HepG2 (cell line): ENCODE data around the gene IGFBP7. TPM values are rescaled to one million over a fixed set of nuclear protein-coding genes. Genes with fewer than 3 reads are reported as not detected.

Experiments
- ATAC-seq: fragments of 200-7000 bp; cut with Tn5 transposase; 3 replicates; pipeline ENCODE4 v1.9.1; 2020; ENCODE audit warnings: mild to moderate bottlenecking, moderate library complexity
- BruUV-seq: library from RNA; stranded (reverse); fragments of 400-500 nt; replicated peaks from 2 replicates; lab custom pipeline; 2021; lab: Mats Ljungman, UMichigan
- CTCF ChIA-PET: fragments of 300-600 bp; formaldehyde crosslinking; extraction: SDS; loops from one replicate; lab custom pipeline; 2021; ENCODE audit warnings: low total read pairs, inconsistent platforms, low intra/inter-chr PET ratio; lab: Yijun Ruan, JAX
- POLR2A ChIA-PET: fragments of 350-600 bp; sonication (Branson Sonifier 250); formaldehyde crosslinking; loops from one replicate; lab custom pipeline; 2020; ENCODE audit warnings: antibody characterized with exemption, inconsistent platforms; lab: Yijun Ruan, JAX
- DNase-seq: peaks from one replicate; pipeline ENCODE4 v3.0.0-alpha.2; 2015; ENCODE audit warnings: low spot score
- FAIRE-seq: peaks from 3 replicates; lab custom pipeline; 2011; peaks lifted over from hg19 to GRCh38; lab: Jason Lieb, UNC
- H2AFZ ChIP-seq: one replicate; pipeline ENCODE4 v1.6.1; 2011; ENCODE audit warnings: low read length, inconsistent platforms
- H3K27ac ChIP-seq: fragments of 300-600 bp; 3 replicates; pipeline ENCODE4 v1.8.0; 2011; ENCODE audit warnings: mixed run types, mild to moderate bottlenecking, mixed read lengths, low read length, inconsistent platforms; ENCODE audit not compliant: insufficient read depth; ENCODE audit errors: extremely low read length
- H3K27me3 ChIP-seq, 2 experiments: fragments of 200-600 bp in 1 of 2; 2 replicates in 1 of 2; 3 replicates in 1 of 2; pipeline versions ENCODE4 v1.6.0 to v1.8.0; 2011; ENCODE audit warnings: low read length in 2 of 2, mild to moderate bottlenecking in 2 of 2, moderate library complexity in 2 of 2, inconsistent platforms in 1 of 2; ENCODE audit not compliant: insufficient read depth in 2 of 2, control insufficient read depth in 1 of 2
- H3K36me3 ChIP-seq, 2 experiments: fragments of 200-600 bp in 1 of 2; replicated peaks in 1 of 2; 2 replicates in 1 of 2; 3 replicates in 1 of 2; pipeline versions ENCODE4 v1.5.1 to v1.8.0; 2011; ENCODE audit warnings: low read length in 2 of 2, inconsistent platforms in 1 of 2; ENCODE audit not compliant: insufficient read depth in 2 of 2, control insufficient read depth in 1 of 2
- H3K4me1 ChIP-seq: 2 replicates; pipeline ENCODE4 v1.5.1; 2012; ENCODE audit warnings: low read length, inconsistent platforms; ENCODE audit not compliant: insufficient read depth
- H3K4me2 ChIP-seq: 2 replicates; pipeline ENCODE4 v1.6.0; 2011; ENCODE audit warnings: low read depth, low read length, inconsistent platforms
- H3K4me3 ChIP-seq, 3 experiments: fragments of 200-600 bp in 1 of 3; sonication (generic), shearing (Covaris generic) in 1 of 3; replicated peaks in 1 of 3; 2 replicates each; pipeline ENCODE4 v1.5.1; 2011 to 2016; ENCODE audit warnings: low read length in 3 of 3, inconsistent platforms in 2 of 3, low read depth in 2 of 3, mild to moderate bottlenecking in 2 of 3, control low read depth in 1 of 3, mixed read lengths in 1 of 3; ENCODE audit not compliant: insufficient read depth in 1 of 3
- H3K79me2 ChIP-seq: one replicate; pipeline ENCODE4 v1.6.1; 2011; ENCODE audit warnings: low read length, inconsistent platforms; ENCODE audit not compliant: insufficient read depth
- H3K9ac ChIP-seq: 2 replicates; pipeline ENCODE4 v1.6.0; 2011; ENCODE audit warnings: mild to moderate bottlenecking, low read depth, low read length, inconsistent platforms; ENCODE audit not compliant: insufficient read depth
- H3K9me3 ChIP-seq: 2 replicates; pipeline ENCODE4 v1.5.1; 2012; ENCODE audit warnings: mild to moderate bottlenecking, low read length
- H4K20me1 ChIP-seq: 2 replicates; pipeline ENCODE4 v1.6.0; 2011; ENCODE audit warnings: inconsistent platforms, mild to moderate bottlenecking, low read length, moderate library complexity; ENCODE audit not compliant: insufficient read depth
- BATF2 ChIP-seq: sonication (generic); formaldehyde crosslinking; IDR thresholded peaks from 2 replicates; pipeline ENCODE4 v1.8.0; 2022; ENCODE audit warnings: mild to moderate bottlenecking, missing genetic modification reagents, moderate library complexity
- HMGA1 ChIP-seq: sonication (generic); formaldehyde crosslinking; conservative IDR thresholded peaks from 2 replicates; pipeline ENCODE4 v1.4.0; 2020; ENCODE audit warnings: missing genetic modification reagents
- MAFG ChIP-seq: sonication (generic); formaldehyde crosslinking; IDR thresholded peaks from 2 replicates; pipeline ENCODE4 v1.5.1; 2020; ENCODE audit warnings: mild to moderate bottlenecking, missing genetic modification reagents
- RBAK ChIP-seq: sonication (generic); formaldehyde crosslinking; IDR thresholded peaks from 2 replicates; pipeline ENCODE4 v1.5.1; 2020; ENCODE audit warnings: mild to moderate bottlenecking, missing genetic modification reagents
- SNAI1 ChIP-seq: sonication (generic); formaldehyde crosslinking; IDR thresholded peaks from 2 replicates; pipeline ENCODE4 v1.5.0; 2020; ENCODE audit warnings: mild to moderate bottlenecking, missing genetic modification reagents, borderline replicate concordance
- ZNF205 ChIP-seq: IDR thresholded peaks from 2 replicates; pipeline ENCODE4 v1.6.1; 2018; ENCODE audit warnings: missing biosample characterization, missing genetic modification reagents
- WGBS: methylation state at CpG from one replicate; pipeline ENCODE4 v1.1.6; 2017; ENCODE audit warnings: low lambda C conversion rate; 5-methylcytosine and 5-hydroxymethylcytosine counted together
- in situ Hi-C: cut with HindIII; loops from 2 replicates; pipeline ENCODE4 v1.10.0; 2017; ENCODE audit warnings: low pct_unique_long_range_greater_than_20kb; ENCODE audit not compliant: extremely low pct_ligation_motif_present
- intact Hi-C: fragments of 100-400 bp; cut with micrococcal nuclease; formaldehyde crosslinking; loops from one replicate; pipeline ENCODE4 v1.10.0; 2022; ENCODE audit not compliant: unreplicated experiment
- polyA plus RNA-seq, 8 experiments: library from polyadenylated mRNA; depleted of rRNA in 3 of 8; stranded (reverse) in 7 of 8; unstranded in 1 of 8; fragments of >200 nt; fragmentation: Illumina TruSeq in 4 of 8; extraction: Trizol in 4 of 8; gene quantifications; 2 replicates each; pipeline versions ENCODE4 v1.2.1 to v1.2.3, GENCODE V29; 2011 to 2016; ENCODE audit warnings: low read depth in 4 of 8, missing spikeins in 1 of 8, mixed read lengths in 1 of 8; ENCODE audit not compliant: insufficient read depth in 1 of 8
- total RNA-seq, 5 experiments: library from RNA; depleted of rRNA; stranded (reverse); fragments of >200 nt; fragmentation: Illumina TruSeq; extraction: Trizol; gene quantifications; 2 replicates each; pipeline ENCODE4 v1.2.3, GENCODE V29; 2016; ENCODE audit warnings: low read depth in 1 of 5
- TF ChIP-seq, protein P1 (sequence below), 2 experiments: sonication (generic) in 1 of 2; formaldehyde crosslinking in 1 of 2; IDR thresholded peaks; 2 replicates each; pipeline versions ENCODE4 v1.5.1 to v1.6.1; 2011 to 2020; ENCODE audit warnings: borderline replicate concordance in 1 of 2, low read depth in 1 of 2, low read length in 1 of 2, mild to moderate bottlenecking in 1 of 2, missing genetic modification reagents in 1 of 2, moderate library complexity in 1 of 2

IGFBP7 gene
- total and polyA plus RNA-seq, 2 of the 13 experiments (the other 11 are each of a cell fraction or from before 2014, with no cell fraction given): 1.1 to 1.3 TPM

- POLR2A ChIA-PET: no interaction called here
- peaks cover 15% of the 10 kb centered on the region for H3K4me1 ChIP-seq
- intact Hi-C loops: no loop called here
- in situ Hi-C loops: no loop called here
- TF ChIP-seq HMGA1 (CRISPR knock-in tag) (no peak), RBAK (CRISPR knock-in tag) (no peak), MAFG (CRISPR knock-in tag) (no peak), BATF2 (CRISPR knock-in tag) (no peak), ZNF205 (CRISPR knock-in tag) (no peak), SNAI1 (CRISPR knock-in tag) (no peak)
- TF ChIP-seq, protein P1, sequence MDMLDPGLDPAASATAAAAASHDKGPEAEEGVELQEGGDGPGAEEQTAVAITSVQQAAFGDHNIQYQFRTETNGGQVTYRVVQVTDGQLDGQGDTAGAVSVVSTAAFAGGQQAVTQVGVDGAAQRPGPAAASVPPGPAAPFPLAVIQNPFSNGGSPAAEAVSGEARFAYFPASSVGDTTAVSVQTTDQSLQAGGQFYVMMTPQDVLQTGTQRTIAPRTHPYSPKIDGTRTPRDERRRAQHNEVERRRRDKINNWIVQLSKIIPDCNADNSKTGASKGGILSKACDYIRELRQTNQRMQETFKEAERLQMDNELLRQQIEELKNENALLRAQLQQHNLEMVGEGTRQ (IDR thresholded peaks at IDR 0.05; ENCODE audit: low read depth, low read length): no peak
- TF ChIP-seq, protein P1 (CRISPR knock-in tag; IDR thresholded peaks at IDR 0.05; ENCODE audit: borderline replicate concordance): no peak
- no peak for DNase-seq
- H2AFZ ChIP-seq: no peak overlapping the region
- H4K20me1 ChIP-seq: no peaks in the 10 kb centered on the region
- CTCF ChIA-PET: no interaction called here
- H3K36me3 ChIP-seq: no peaks in the 10 kb centered on the region
- no peak overlapping the region for H3K4me2 ChIP-seq
- WGBS: 12% methylated on average over 9 of the region's 9 CpGs
- FAIRE-seq: no peak
- no TSS peak for BruUV-seq
- no peak for ATAC-seq
- no peak overlapping the region for H3K27ac ChIP-seq
- no peak overlapping the region for H3K4me3 ChIP-seq
- H3K9ac ChIP-seq: no peak overlapping the region
- no peaks in the 10 kb centered on the region for H3K79me2 ChIP-seq
- no peaks in the 10 kb centered on the region for H3K27me3 ChIP-seq
- no peaks in the 10 kb centered on the region for H3K9me3 ChIP-seq
Measured at GRCh38 chr4:57147335-57148060, 37.3 kb upstream of the IGFBP7 start.
